ENCODE data around the gene KIF6. TPM values are rescaled to one million over a fixed set of nuclear protein-coding genes. Genes with fewer than 3 reads are reported as not detected.

The KIF6 gene
- total RNA-seq, 4 donors from 2014 or later, result 0.47 to 2.3 (median 0.97) TPM

- no peak overlapping the region for H3K27ac ChIP-seq
- 80 to 96% methylated on average over 3 to 12 of the region's 12 CpGs for WGBS, 2 donors (ENCODE audit: low coverage in 1 of 2)
- H3K4me3 ChIP-seq, result no peak overlapping the region
These were observed 184.8 kb downstream of the KIF6 start for GRCh38 chr6:39540454-39540853.

GRCh38 chr6:39530201-39530759 is 194.9 kb downstream of the KIF6 start:
- peaks cover 4 to 36% (median 6%) of the 10 kb centered on the region in 3 donors for H3K4me1 ChIP-seq
- peak overlapping the region; percentile 52 to 73 (median 64) for H3K27ac ChIP-seq
- no peaks in the 10 kb centered on the region for H3K27me3 ChIP-seq
- H3K4me3 ChIP-seq, result peak overlapping the region; percentile 18 to 31
- WGBS, 2 donors (ENCODE audit: low coverage in 1 of 2), result 19 to 33% methylated on average over 3 to 4 of the region's 4 CpGs
- no peaks in the 10 kb centered on the region for H3K36me3 ChIP-seq
- no peaks in the 10 kb centered on the region for H3K9me3 ChIP-seq
- TF ChIP-seq POLR2AphosphoS5 (IDR thresholded peaks at IDR 0.05), result peak; percentile 22
- no peak for TF ChIP-seq EP300 (IDR thresholded peaks at IDR 0.05)
- TF ChIP-seq CTCF (IDR thresholded peaks at IDR 0.05), result no peak
- ATAC-seq, result peak; percentile 80

More at GRCh38 chr6:39540454-39540853, 184.8 kb downstream of the KIF6 start:
- no peak for ATAC-seq
- Histone ChIP-seq H3K27me3 (no peaks in the 10 kb centered on the region), H3K4me1 (peaks cover 7 to 26% (median 17%) of the 10 kb centered on the region in 3 donors), H3K9me3 (no peaks in the 10 kb centered on the region), H3K36me3 (no peaks in the 10 kb centered on the region)
- no peak for TF ChIP-seq EP300 (IDR thresholded peaks at IDR 0.05)
- TF ChIP-seq POLR2AphosphoS5 (IDR thresholded peaks at IDR 0.05), result no peak
- no peak for TF ChIP-seq CTCF (IDR thresholded peaks at IDR 0.05)
- no peak for TF ChIP-seq POLR2A (IDR thresholded peaks at IDR 0.05)

- Histone ChIP-seq H3K4me1 (peaks cover 4 to 51% (median 6%) of the 10 kb centered on the region in 3 donors), H3K4me3 (no peak overlapping the region), H3K27ac (no peak overlapping the region), H3K9me3 (no peaks in the 10 kb centered on the region), H3K27me3 (no peaks in the 10 kb centered on the region), H3K36me3 (no peaks in the 10 kb centered on the region)
- TF ChIP-seq EP300 (IDR thresholded peaks at IDR 0.05), result no peak
- no peak for TF ChIP-seq POLR2AphosphoS5 (IDR thresholded peaks at IDR 0.05)
- TF ChIP-seq CTCF (IDR thresholded peaks at IDR 0.05), result no peak
- no peak for TF ChIP-seq POLR2A (IDR thresholded peaks at IDR 0.05)
- 68 to 75% methylated on average over 2 of the region's 2 CpGs for WGBS, 2 donors (ENCODE audit: low coverage in 1 of 2)
- no peak for ATAC-seq
These were observed 197.2 kb downstream of the KIF6 start for GRCh38 chr6:39527792-39528564.

- no peaks in the 10 kb centered on the region for H3K9me3 ChIP-seq
- H3K36me3 ChIP-seq, result no peaks in the 10 kb centered on the region
- peak; percentile 19 for ATAC-seq
- no peaks in the 10 kb centered on the region for H3K27me3 ChIP-seq
- TF ChIP-seq CTCF (IDR thresholded peaks at IDR 0.05), result no peak
- TF ChIP-seq POLR2A (IDR thresholded peaks at IDR 0.05), result no peak
- TF ChIP-seq EP300 (IDR thresholded peaks at IDR 0.05), result no peak
- no peak overlapping the region for H3K4me3 ChIP-seq
- peaks cover 13 to 67% (median 21%) of the 10 kb centered on the region in 3 donors for H3K4me1 ChIP-seq
- WGBS, 2 donors (ENCODE audit: low coverage in 1 of 2), result 73 to 77% methylated on average over 1 to 2 of the region's 2 CpGs
- peak overlapping the region in 2 of 4 donors; percentile 19 to 21 for H3K27ac ChIP-seq
These were observed 201.2 kb downstream of the KIF6 start for GRCh38 chr6:39524007-39524406.

GRCh38 chr6:39521958-39522357 is 203.2 kb downstream of the KIF6 start:
- 15 to 53% methylated on average over 2 of the region's 2 CpGs for whole genome bisulfite sequencing, 2 donors (ENCODE audit: low coverage in 1 of 2)
- no peak for TF ChIP-seq POLR2A (IDR thresholded peaks at IDR 0.05)
- no peak for TF ChIP-seq CTCF (IDR thresholded peaks at IDR 0.05)

More at GRCh38 chr6:39521958-39522357, 203.2 kb downstream of the KIF6 start:
- no peaks in the 10 kb centered on the region for H3K27me3 ChIP-seq
- H3K36me3 ChIP-seq, result no peaks in the 10 kb centered on the region
- no peaks in the 10 kb centered on the region for H3K9me3 ChIP-seq
- ATAC-seq, result no peak
- H3K4me3 ChIP-seq, result no peak overlapping the region
- peaks cover 22 to 70% (median 26%) of the 10 kb centered on the region in 3 donors for H3K4me1 ChIP-seq
- H3K27ac ChIP-seq, result peak overlapping the region; percentile 62 to 80 (median 66)

Data from gastroesophageal sphincter (tissue), 4 donors.